ENCODE data around the gene LASP1NB.
"Not testable (repeated sequence)": the region's sequence is repeated elsewhere in the genome, so short reads cannot be mapped to it uniquely, and the experiment has no call there.

LASP1NB gene

DNA sequence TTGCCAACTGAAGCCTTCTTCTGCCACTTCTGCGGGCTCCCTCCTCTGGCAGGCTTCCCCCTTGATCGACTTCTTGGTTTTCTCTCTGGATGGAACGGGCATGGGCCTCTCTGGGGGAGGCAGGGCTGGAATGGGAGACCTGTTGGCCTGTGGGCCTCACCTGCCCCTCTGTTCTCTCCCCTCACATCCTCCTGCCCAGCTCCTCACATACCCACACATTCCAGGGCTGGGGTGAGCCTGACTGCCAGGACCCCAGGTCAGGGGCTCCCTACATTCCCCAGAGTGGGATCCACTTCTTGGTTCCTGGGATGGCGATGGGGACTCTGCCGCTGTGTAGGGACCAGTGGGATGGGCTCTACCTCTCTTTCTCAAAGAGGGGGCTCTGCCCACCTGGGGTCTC is 6.5 kb upstream of the LASP1NB start:
- H3K4me1 Mint-ChIP-seq (ENCODE audit: low read depth): peaks cover 27% of the 10 kb centered on the region
- H3K9me3 Mint-ChIP-seq: no peaks in the 10 kb centered on the region
- no peaks in the 10 kb centered on the region for H3K27me3 Mint-ChIP-seq
- no peak overlapping the region for H3K4me3 Mint-ChIP-seq
- H3K36me3 Mint-ChIP-seq (ENCODE audit: low read depth): peaks cover 40% of the 10 kb centered on the region
- peak overlapping the region; percentile 11 for H3K27ac Mint-ChIP-seq

DNA sequence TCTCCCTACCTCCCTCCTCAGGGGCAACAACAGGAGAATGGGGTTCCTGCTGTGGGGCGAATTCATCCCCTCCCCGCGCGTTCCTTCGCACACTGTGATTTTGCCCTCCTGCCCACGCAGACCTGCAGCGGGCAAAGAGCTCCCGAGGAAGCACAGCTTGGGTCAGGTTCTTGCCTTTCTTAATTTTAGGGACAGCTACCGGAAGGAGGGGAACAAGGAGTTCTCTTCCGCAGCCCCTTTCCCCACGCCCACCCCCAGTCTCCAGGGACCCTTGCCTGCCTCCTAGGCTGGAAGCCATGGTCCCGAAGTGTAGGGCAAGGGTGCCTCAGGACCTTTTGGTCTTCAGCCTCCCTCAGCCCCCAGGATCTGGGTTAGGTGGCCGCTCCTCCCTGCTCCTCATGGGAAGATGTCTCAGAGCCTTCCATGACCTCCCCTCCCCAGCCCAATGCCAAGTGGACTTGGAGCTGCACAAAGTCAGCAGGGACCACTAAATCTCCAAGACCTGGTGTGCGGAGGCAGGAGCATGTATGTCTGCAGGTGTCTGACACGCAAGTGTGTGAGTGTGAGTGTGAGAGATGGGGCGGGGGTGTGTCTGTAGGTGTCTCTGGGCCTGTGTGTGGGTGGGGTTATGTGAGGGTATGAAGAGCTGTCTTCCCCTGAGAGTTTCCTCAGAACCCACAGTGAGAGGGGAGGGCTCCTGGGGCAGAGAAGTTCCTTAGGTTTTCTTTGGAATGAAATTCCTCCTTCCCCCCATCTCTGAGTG is 5.9 kb upstream of the LASP1NB start:
- H3K4me1 Mint-ChIP-seq (ENCODE audit: low read depth): peaks cover 24% of the 10 kb centered on the region
- peaks cover 35% of the 10 kb centered on the region for H3K36me3 Mint-ChIP-seq (ENCODE audit: low read depth)
- H3K27me3 Mint-ChIP-seq: no peaks in the 10 kb centered on the region
- H3K27ac Mint-ChIP-seq: peak overlapping the region; percentile 11
- no peaks in the 10 kb centered on the region for H3K9me3 Mint-ChIP-seq
- H3K4me3 Mint-ChIP-seq: no peak overlapping the region

DNA sequence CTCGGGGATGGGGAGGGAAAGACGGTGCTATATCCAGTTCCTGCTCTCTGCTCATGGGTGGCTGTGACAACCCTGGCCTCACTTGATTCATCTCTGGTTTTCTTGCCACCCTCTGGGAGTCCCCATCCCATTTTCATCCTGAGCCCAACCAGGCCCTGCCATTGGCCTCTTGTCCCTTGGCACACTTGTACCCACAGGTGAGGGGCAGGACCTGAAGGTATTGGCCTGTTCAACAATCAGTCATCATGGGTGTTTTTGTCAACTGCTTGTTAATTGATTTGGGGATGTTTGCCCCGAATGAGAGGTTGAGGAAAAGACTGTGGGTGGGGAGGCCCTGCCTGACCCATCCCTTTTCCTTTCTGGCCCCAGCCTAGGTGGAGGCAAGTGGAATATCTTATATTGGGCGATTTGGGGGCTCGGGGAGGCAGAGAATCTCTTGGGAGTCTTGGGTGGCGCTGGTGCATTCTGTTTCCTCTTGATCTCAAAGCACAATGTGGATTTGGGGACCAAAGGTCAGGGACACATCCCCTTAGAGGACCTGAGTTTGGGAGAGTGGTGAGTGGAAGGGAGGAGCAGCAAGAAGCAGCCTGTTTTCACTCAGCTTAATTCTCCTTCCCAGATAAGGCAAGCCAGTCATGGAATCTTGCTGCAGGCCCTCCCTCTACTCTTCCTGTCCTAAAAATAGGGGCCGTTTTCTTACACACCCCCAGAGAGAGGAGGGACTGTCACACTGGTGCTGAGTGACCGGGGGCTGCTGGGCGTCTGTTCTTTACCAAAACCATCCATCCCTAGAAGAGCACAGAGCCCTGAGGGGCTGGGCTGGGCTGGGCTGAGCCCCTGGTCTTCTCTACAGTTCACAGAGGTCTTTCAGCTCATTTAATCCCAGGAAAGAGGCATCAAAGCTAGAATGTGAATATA is 4.8 kb upstream of the LASP1NB start:
- H3K4me3 Mint-ChIP-seq: no peak overlapping the region
- peak overlapping the region; percentile 17 for H3K27ac Mint-ChIP-seq
- H3K36me3 Mint-ChIP-seq (ENCODE audit: low read depth): peaks cover 30% of the 10 kb centered on the region
- H3K9me3 Mint-ChIP-seq: no peaks in the 10 kb centered on the region
- no peaks in the 10 kb centered on the region for H3K27me3 Mint-ChIP-seq
- H3K4me1 Mint-ChIP-seq (ENCODE audit: low read depth): peaks cover 34% of the 10 kb centered on the region

DNA sequence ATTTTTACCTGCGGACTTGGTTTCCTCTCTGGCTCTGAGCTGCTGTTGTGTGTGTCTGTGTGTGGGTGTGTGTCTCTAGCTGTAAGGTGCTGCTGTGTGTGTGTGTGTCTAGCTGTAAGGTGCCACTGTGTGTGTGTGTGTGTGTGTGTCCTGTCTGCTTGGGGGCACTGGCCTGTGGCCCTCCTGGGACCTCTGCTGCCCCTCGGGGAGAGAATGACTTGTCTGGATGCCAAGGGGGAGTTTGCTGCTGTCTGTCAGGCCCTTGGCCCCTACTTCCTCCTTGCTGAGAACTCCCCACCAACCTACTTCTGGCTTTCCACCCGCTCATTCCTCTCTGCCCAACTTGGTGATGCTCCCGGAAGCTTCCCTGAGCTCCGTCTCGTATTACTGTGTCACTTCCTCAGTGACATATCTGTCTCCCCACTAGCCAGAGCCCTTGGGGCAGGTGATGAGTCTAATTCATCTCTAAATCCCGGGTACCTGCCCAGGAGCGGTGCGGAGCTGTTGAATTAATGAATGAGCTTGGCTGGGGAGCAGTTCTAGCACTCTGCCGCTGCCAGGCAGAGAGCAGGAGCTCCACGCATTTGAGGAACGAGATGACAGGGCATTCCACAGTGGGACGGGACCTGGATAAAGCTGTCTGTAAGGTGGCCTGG is 3.5 kb upstream of the LASP1NB start:
- Mint-ChIP-seq H3K27ac (peak overlapping the region; percentile 46), H3K36me3 (ENCODE audit: low read depth) (peaks cover 24% of the 10 kb centered on the region), H3K4me3 (no peak overlapping the region), H3K27me3 (no peaks in the 10 kb centered on the region), H3K4me1 (ENCODE audit: low read depth) (peaks cover 46% of the 10 kb centered on the region), H3K9me3 (no peaks in the 10 kb centered on the region)

DNA sequence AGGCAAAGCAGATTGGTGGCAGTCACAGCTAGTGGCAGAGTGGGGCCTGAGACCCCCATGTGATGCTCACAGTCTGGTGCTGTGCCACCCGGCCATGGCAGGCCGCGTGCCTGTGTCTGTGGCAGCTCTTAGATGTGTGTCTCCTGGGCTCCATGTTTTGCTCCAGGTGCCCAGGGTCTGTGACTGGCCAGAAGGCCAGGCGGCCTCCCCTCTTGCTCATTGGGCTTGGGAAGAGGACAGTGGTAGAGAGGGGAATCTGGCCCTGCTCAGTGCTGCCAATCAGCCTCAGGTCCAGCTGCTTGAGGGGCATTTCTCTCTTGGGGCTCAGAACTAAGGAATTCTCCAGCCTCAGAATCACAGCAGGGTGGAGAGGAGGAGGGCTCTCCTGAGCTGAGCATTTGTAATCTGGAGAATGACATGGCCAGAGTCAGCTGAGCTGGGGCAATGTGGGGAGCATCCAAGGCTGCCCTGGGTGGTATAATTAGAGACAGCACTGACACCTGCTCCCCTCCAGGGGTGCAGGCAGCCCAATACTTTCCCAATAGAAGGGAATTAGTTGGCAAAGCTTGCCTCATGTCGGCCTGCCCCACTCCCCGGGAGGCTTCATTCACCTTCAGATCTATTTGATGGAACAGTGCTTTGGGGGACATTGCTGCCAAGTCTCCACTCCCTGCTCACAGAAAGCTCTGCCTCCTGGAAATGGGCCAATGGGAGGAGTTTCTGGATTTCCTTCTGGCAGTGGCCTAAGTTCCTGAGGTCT is 2.7 kb upstream of the LASP1NB start:
- H3K27ac Mint-ChIP-seq: no peak overlapping the region
- H3K4me1 Mint-ChIP-seq (ENCODE audit: low read depth): peaks cover 50% of the 10 kb centered on the region

GRCh38 chr17:38926293-38927070 is 1.1 kb downstream of the LASP1NB start:
- Mint-ChIP-seq H3K27me3 (no peaks in the 10 kb centered on the region), H3K4me3 (peak overlapping the region; percentile 55), H3K27ac (no peak overlapping the region), H3K4me1 (ENCODE audit: low read depth) (peaks cover 37% of the 10 kb centered on the region), H3K36me3 (ENCODE audit: low read depth) (no peaks in the 10 kb centered on the region), H3K9me3 (no peaks in the 10 kb centered on the region)

More for the DNA sequence above, 2.7 kb upstream of the LASP1NB start:
- H3K9me3 Mint-ChIP-seq: no peaks in the 10 kb centered on the region
- no peaks in the 10 kb centered on the region for H3K27me3 Mint-ChIP-seq
- no peak overlapping the region for H3K4me3 Mint-ChIP-seq
- H3K36me3 Mint-ChIP-seq (ENCODE audit: low read depth): peaks cover 16% of the 10 kb centered on the region

- H3K27ac Mint-ChIP-seq; H3K4me3 Mint-ChIP-seq; H3K36me3 Mint-ChIP-seq (ENCODE audit: low read depth); H3K9me3 Mint-ChIP-seq; H3K27me3 Mint-ChIP-seq: not testable (repeated sequence)
- H3K4me1 Mint-ChIP-seq (ENCODE audit: low read depth): peaks cover 15% of the 10 kb centered on the region
These were observed 5.4 kb downstream of the LASP1NB start for GRCh38 chr17:38930782-38931181.

DNA sequence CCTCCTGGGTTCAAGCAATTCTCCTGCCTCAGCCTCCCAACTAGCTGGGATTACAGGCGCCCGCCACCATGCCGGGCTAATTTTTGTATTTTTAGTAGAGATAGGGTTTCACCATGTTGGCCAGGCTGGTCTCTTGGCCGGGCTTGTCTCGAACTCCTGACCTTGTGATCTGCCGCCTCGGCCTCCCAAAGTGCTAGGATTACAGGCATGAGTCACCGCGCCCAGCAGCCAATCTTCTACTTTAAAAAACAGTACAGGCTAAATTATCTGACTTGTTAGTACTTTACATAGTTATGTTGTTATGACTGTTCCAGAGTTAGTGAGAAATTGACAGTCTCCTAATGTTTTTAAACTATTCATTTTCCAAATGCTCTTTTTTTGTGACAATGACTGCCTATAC is 8.5 kb downstream of the LASP1NB start:
- not testable (repeated sequence) for H3K27ac Mint-ChIP-seq; H3K4me3 Mint-ChIP-seq; H3K9me3 Mint-ChIP-seq; H3K4me1 Mint-ChIP-seq (ENCODE audit: low read depth); H3K36me3 Mint-ChIP-seq (ENCODE audit: low read depth); H3K27me3 Mint-ChIP-seq

GRCh38 chr17:38939987-38940386 is 14.6 kb downstream of the LASP1NB start:
- Mint-ChIP-seq H3K9me3 (no peaks in the 10 kb centered on the region), H3K27me3 (no peaks in the 10 kb centered on the region), H3K27ac (no peak overlapping the region), H3K36me3 (ENCODE audit: low read depth) (no peaks in the 10 kb centered on the region), H3K4me3 (no peak overlapping the region), H3K4me1 (ENCODE audit: low read depth) (peaks cover 5% of the 10 kb centered on the region)

DNA sequence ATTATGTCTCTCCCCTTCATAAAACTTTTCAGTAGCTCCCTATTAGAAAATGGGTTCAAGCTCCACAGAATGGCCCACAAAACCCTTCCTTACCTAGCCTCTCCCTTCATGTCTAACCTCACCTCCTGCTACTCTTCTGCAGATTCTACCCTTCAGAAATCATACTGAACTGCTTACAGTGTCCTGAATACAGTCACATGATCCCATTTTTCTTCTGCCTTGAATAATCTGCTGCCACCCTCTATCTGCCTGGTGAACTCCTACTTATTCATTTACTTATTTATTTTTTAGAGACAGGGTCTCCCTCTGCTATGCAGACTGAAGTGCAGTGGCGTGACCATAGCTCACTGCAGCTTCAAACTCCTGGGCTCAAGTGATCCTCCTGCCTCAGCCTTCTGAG is 15.0 kb downstream of the LASP1NB start:
- no peaks in the 10 kb centered on the region for H3K27me3 Mint-ChIP-seq
- H3K4me1 Mint-ChIP-seq (ENCODE audit: low read depth): peaks cover 5% of the 10 kb centered on the region
- H3K36me3 Mint-ChIP-seq (ENCODE audit: low read depth): no peaks in the 10 kb centered on the region
- H3K27ac Mint-ChIP-seq: no peak overlapping the region
- no peaks in the 10 kb centered on the region for H3K9me3 Mint-ChIP-seq
- H3K4me3 Mint-ChIP-seq: no peak overlapping the region

- Mint-ChIP-seq H3K27me3 (no peaks in the 10 kb centered on the region), H3K36me3 (ENCODE audit: low read depth) (no peaks in the 10 kb centered on the region), H3K9me3 (no peaks in the 10 kb centered on the region), H3K27ac (no peak overlapping the region), H3K4me3 (no peak overlapping the region), H3K4me1 (ENCODE audit: low read depth) (peaks cover 5% of the 10 kb centered on the region)
These were observed 17.4 kb downstream of the LASP1NB start for GRCh38 chr17:38942696-38943334.

- Mint-ChIP-seq H3K4me1 (ENCODE audit: low read depth) (peaks cover 5% of the 10 kb centered on the region), H3K4me3 (no peak overlapping the region), H3K27ac (no peak overlapping the region), H3K9me3 (no peaks in the 10 kb centered on the region), H3K36me3 (ENCODE audit: low read depth) (no peaks in the 10 kb centered on the region), H3K27me3 (no peaks in the 10 kb centered on the region)
These were observed 18.2 kb downstream of the LASP1NB start for GRCh38 chr17:38943607-38944006.

DNA sequence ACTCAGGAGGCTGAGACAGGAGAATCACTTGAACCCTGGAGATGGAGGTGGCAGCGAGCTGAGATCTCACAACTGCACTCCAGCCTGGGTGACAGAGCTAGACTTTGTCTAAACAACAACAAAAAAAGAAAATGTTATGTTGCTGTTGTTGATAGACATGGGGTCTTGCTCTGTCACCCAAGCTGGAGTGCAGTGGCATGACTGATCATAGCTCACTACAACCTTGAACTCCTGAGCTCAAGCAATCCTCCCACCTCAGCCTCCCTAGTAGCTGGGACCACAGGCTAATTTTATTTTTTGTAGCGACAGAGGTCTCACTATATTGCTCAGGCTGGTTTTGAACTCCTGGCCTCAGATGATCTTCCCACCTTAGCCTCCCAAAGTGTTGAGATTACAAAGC is 21.8 kb downstream of the LASP1NB start:
- Mint-ChIP-seq H3K9me3 (no peaks in the 10 kb centered on the region), H3K4me1 (ENCODE audit: low read depth) (peaks cover 5% of the 10 kb centered on the region), H3K27ac (no peak overlapping the region), H3K4me3 (no peak overlapping the region), H3K36me3 (ENCODE audit: low read depth) (no peaks in the 10 kb centered on the region), H3K27me3 (no peaks in the 10 kb centered on the region)
